Right renal cortex interstitium (tissue), 3 donors: ENCODE measurements around the gene EDEM1. TPM values are rescaled to one million over a fixed set of nuclear protein-coding genes. Genes with fewer than 3 reads are reported as not detected.
"Not testable (repeated sequence)": the region's sequence is repeated elsewhere in the genome, so short reads cannot be mapped to it uniquely, and the experiment has no call there.

ENCODE experiments used
- DNase-seq, 3 donors: peaks; one replicate each; pipeline ENCODE4 v3.0.0-alpha.2; 2013; ENCODE audit warnings: low read depth in 3 of 3, low spot score in 2 of 3
- polyA plus RNA-seq, 3 donors: library from polyadenylated mRNA; unstranded; fragments of 120-200 nt; gene quantifications; one replicate each; pipeline ENCODE4 v1.2.1, GENCODE V29; 2013; ENCODE audit not compliant: insufficient read length in 3 of 3

EDEM1 gene
- polyA plus RNA-seq, 3 donors: 17.4 to 18.9 (median 18.8) TPM

- DNase-seq: no peak
Measured at GRCh38 chr3:5170975-5171374, 16.5 kb upstream of the EDEM1 start.

GRCh38 chr3:5172018-5172417 lies 15.5 kb upstream of the EDEM1 start:
- no peak for DNase-seq

GRCh38 chr3:5179036-5179435 lies 8.5 kb upstream of the EDEM1 start:
- DNase-seq: not testable (repeated sequence)

GRCh38 chr3:5181469-5182141 lies 5.9 kb upstream of the EDEM1 start:
- DNase-seq: no peak

- not testable (repeated sequence) for DNase-seq
Measured at GRCh38 chr3:5183714-5184113, 3.8 kb upstream of the EDEM1 start.

GRCh38 chr3:5184499-5184898 lies 3.0 kb upstream of the EDEM1 start:
- no peak for DNase-seq

GRCh38 chr3:5185093-5185673 lies 2.3 kb upstream of the EDEM1 start:
- no peak for DNase-seq

- DNase-seq: no peak
Measured at GRCh38 chr3:5186089-5186857, 1.2 kb upstream of the EDEM1 start.

GRCh38 chr3:5186858-5187155 lies 700 bp upstream of the EDEM1 start:
- DNase-seq: no peak

- no peak for DNase-seq
Measured at GRCh38 chr3:5187920-5188418, 462 bp downstream of the EDEM1 start.

GRCh38 chr3:5188419-5189221 lies 1.1 kb downstream of the EDEM1 start:
- peak in 1 of 3 donors; percentile 32 for DNase-seq

- no peak for DNase-seq
Measured at GRCh38 chr3:5190147-5190791, 2.8 kb downstream of the EDEM1 start.

GRCh38 chr3:5191555-5192304 lies 4.2 kb downstream of the EDEM1 start:
- DNase-seq: no peak

- DNase-seq: no peak
Measured at GRCh38 chr3:5192571-5193365, 5.3 kb downstream of the EDEM1 start.

- no peak for DNase-seq
Measured at GRCh38 chr3:5194341-5194740, 6.8 kb downstream of the EDEM1 start.

GRCh38 chr3:5194801-5195509 lies 7.4 kb downstream of the EDEM1 start:
- DNase-seq: no peak

- no peak for DNase-seq
Measured at GRCh38 chr3:5195605-5196004, 8.1 kb downstream of the EDEM1 start.

GRCh38 chr3:5197022-5197421 lies 9.5 kb downstream of the EDEM1 start:
- DNase-seq: no peak
